GM21367 (cell line): ENCODE measurements around the gene DENND4B.

Experiments used
- ATAC-seq: cut with Tn5 transposase; IDR thresholded peaks from one replicate; pipeline ENCODE4 v1.9.1; 2021; ENCODE audit not compliant: unreplicated experiment

Gene DENND4B

DNA sequence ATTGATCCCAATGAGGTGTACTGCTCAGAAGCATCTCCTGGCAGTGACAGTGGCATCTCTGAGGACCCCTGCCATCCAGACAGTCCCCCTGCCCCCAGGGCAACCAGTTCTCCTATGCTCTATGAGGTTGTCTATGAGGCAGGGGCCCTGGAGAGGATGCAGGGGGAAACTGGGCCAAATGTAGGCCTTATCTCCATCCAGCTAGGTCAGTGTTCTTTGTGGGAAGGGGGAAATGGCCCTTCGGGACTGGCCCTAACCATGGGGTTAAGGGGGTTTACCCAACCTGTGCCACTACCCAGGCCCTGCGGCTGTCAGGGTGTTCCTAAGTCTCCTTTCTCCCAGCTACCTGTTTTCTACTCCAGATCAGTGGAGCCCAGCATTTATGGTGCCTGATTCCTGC lies 22.5 kb upstream of the DENND4B start:
- ATAC-seq: no peak

DNA sequence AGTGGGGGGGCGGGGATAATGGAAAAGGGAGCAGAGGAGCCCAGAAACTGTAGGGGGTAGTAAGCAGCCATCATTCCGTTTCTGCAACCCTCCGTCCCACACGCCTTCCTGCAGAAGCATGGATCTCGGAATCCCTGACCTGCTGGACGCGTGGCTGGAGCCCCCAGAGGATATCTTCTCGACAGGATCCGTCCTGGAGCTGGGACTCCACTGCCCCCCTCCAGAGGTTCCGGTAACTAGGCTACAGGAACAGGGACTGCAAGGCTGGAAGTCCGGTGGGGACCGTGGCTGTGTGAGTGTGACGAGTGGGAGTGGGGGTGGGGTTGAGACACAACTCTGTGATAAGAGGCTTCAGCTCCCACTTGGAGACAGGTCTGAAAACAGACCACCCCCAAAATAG lies 21.9 kb upstream of the DENND4B start:
- ATAC-seq: no peak

DNA sequence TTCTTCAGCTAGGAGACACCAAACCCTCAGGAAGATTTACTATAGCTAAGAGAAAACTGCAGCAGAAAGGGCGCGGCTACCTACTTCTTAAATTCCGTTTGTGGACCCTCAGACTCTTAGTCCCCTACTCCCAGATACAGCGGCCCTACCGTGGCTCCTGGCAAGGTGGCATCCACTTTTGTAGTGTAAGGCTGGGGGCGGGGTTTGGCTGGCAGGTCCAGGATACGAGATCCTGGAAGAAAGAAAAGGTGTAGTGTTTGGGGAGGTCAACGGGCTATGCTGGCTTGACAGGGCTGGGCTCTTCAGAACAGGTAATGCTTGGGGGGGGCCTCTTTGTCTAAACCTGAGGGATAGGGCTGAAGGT lies 21.5 kb upstream of the DENND4B start:
- no peak for ATAC-seq

DNA sequence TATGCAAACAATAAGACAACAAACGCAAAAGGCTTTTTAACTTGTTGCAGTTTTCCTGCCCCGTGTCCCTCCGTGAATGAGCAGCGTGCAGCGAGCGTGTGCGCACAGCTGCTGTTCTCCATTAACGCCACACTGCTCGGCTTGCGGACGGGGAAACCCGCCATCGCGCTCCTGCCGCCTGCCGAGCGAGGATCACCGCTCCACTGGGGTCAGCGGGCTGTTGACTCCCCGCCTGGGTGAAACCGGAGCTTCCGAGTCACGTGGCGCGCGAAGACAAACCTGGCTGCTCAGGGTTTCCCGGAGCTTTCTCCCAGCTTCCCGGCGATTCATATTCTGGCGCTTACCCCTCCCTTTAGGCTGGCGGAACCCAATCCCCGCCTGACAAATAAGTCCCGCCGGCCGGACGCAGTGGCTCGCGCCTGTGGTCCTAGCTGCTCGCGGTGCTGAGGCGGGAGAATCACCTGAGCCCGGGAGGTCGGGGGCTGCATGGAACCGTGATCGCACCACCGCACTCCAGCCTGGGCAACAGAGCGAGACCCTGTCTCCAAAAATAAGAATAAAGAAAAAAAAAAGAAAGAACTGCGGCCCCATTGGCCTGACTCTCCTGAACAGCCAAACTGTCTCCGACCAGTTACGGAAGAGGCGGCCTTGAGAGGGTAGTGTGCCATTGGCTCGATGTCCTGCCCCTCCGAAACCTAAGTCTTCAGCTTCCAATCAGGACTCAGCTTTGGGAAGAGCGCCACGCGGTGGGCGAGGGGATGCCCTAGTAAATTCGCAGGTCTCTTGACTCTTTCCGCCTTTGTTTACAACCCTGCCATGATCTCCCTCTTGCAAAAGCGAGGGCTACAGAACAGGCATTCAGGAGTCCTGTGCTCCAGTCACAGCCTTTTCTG lies 20.8 kb upstream of the DENND4B start, which contains the start of gene CREB3L4:
TSS of gene CREB3L4 (plus strand) at position 796 of the 893 bp plus-strand sequence. CDS start 624 bp downstream, outside the sequence.
- peak; percentile 45 for ATAC-seq

DNA sequence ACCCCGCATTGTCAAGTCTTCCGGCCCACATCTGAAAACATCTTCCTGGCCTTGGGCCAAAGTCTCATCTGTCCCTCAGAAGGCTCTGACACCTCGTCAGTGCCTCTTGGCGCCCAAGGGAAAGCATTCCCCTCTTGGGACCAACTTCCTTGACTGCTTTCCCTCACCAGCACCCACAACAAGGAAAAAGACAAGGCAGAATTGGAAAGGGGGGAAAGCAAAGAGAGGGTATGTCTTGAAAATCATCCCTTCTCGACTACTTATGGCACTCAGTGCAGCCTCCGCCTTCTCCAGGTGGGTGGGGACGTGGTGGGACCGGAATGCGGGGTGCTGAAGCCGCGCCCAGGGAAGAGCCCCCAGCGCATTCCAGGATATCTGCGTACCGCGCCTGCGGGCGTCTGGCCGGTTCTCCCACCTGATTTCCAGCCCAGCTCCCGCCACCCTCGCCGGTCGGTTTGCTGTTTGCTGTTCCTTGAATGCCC lies 17.4 kb upstream of the DENND4B start:
- ATAC-seq: no peak

DNA sequence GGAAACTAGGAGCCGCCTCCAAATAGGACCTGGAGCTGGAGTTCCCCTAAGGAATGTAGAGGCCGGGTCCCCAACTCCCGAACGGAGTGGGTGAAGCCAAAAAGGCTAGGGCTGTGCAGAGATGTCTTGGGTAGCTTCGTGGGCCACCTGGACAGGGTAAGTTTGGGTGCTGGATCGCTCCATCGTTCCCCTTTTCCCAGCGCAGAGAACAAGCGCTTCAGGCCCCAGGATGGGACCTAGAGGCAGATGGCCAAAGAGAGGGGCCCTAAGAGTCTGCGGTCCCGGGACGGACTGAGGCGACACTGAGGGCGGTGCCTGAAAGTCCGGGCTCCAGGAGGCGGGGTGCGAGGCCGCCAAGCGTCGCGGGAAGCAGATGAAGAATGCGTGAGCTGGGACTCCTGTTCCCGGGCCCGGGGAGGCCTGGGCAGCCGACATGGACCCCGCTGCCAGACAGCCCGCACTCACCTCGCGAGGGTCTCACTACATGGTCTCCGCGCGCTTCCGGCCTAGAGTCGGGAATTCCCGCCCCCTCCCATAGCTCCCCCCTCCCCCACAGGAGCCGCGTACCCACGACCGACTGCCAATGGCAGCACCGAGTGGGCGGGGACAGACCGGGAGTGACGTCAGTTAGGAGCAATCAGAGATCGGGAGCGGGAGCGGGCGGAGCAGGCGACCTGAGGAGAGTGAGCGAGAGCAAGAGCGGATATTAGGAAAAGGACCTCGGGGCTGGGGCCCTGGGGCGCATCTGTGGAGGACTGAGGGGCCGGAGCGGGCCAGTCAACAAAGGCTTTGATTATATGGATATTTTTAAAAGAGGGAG lies 16.7 kb upstream of the DENND4B start, which contains the start of gene SLC39A1:
TSS of gene SLC39A1 (minus strand) at position 508 of the 820 bp plus-strand sequence. CDS start 822 bp downstream, outside the sequence.
- peak; percentile 30 for ATAC-seq

GRCh38 chr1:153962088-153963029 lies 15.8 kb upstream of the DENND4B start:
- ATAC-seq: no peak

DNA sequence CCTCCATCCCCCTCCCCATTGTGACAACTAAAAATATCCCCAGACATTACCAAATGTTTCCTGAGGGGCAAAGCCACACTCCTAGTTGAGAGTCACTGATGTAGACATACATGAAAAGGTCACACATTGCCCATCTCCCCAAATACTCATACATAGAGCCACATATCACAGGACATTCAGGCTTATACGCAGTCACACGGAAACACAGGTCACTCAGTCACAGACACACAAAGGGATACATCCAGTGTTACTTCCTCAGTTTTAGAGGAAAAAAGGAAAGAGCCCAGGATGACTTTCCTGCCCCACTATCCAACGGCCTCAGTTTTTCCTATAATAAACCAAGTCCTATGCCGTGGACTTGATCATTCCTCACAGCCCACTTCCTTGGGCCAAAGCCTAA lies 14.9 kb upstream of the DENND4B start:
- ATAC-seq: no peak

- no peak for ATAC-seq
Measured at GRCh38 chr1:153960206-153960605, 13.7 kb upstream of the DENND4B start.

- ATAC-seq: no peak
Measured at GRCh38 chr1:153959454-153959853, 12.9 kb upstream of the DENND4B start.

DNA sequence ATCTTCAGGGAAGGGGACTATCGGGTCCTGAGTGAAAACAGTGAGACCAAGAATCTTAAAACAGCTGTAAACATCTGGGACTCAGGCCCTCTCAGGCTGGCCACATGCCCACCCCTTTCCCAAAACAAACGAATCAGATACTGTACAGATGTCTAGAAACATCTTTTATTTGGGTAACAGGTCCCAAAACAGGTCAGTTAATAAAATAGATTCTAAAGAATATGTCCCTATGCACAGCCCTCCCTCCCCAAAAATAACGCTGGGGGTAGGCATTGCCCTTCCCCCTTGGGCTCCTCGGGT lies 12.4 kb upstream of the DENND4B start:
- ATAC-seq: no peak

DNA sequence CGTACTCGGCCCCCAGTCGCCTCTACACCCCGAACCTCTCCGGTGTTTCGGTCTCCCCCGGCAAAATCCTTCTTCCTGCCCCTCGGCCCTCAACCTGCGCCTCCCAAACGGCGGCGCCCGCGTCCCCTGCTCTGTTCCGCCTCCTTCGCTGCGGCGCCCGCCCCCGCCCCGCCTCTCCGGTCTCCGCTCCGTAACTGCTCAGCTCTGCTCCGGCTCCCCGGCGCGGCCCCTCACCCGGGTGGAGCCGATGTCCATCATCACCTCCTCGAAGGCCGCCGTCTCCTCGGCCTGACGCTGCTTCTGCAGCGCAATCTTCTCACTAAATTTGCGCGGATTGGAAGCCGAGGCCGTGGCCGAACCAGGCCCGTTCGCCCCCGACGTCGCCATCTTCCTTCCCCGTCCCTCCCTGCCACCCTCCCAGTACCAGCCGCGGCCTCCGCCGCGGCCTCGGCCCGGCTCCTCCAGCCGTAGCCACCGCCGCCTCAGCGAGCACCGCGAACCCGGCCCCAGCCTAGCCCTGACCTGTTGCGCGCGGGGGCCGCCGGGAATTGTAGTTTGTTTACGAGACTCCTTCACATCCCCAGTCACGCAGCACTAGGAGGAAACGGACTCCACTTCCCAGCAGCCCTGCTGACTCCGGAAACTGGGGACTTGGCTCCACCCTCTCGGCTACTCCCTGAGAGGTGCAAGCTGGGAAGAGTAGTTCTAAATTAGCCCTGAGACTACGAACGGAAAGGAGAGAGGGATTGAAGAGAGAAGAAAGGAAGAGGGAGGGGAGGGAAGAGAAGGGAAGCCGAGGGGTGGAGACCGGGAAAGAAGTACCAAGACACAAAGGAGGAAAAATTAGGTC lies 11.8 kb upstream of the DENND4B start, which contains the start of gene CRTC2:
TSS of gene CRTC2 (minus strand) at position 502 of the 850 bp plus-strand sequence. CDS start at position 387, 115 bp downstream.
- peak; percentile 64 for ATAC-seq

DNA sequence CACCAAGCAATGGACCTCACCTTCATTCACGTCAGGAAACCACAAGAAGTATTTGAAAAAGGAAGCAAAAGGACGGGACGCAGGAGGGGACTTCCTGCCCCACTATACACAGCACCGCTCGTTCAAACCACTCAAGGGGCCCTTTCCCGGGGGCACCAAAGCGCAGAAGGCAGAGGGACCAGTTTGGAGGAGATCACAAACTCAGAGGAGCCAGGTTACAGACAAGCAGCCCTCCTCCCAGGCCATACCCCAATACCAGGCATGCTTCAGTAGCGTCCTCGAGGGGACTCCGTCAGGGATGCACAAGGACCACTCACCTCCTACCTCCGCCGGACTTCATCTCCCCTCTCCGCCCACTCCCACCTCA lies 11.2 kb upstream of the DENND4B start:
- ATAC-seq: no peak

- ATAC-seq: no peak
Measured at GRCh38 chr1:153956997-153957715, 10.6 kb upstream of the DENND4B start.

GRCh38 chr1:153954826-153955225 lies 8.3 kb upstream of the DENND4B start:
- ATAC-seq: no peak

DNA sequence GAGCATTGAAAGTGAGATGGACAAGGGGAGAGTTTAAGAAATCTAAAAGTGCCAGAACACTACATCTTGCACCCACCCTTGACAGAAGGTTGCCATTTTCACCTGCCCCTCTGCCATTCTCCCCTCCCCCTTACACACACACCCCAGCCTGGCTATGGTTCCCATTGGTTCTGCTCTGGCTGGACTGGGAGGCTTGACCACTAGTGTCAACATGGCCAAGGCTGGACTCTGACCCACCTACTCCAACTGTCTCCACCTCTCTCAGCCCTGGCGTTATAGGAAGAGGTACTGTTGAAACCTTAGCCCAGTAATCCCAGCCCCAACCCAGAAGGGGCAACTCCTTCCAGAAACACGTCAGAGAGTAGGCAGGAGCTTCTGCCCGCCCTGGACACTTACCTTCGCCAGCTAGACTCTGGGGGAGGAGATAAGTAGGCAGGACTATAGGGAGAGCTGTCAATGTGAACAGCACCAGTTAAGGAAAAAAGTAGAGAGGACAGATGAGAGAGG lies 7.4 kb upstream of the DENND4B start:
- no peak for ATAC-seq

DNA sequence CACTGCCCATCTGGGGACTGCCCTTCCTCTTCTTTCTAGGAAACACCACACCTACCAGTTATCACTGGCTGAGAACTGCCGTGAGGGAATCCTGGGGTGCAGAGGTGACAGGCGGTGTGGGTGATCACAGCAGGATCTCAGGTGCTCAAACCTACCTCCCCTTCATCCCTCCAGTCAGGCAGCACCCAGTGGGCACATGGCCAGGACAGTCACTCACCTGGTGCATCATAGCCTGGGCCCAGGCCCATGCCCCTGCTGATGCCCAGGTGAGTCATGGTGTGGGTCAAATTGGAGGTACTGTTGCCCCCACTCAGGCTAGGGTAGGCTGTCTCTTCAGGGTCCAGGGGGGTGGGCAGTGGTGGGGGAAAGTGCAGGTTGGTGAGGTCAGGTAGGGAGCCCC lies 5.3 kb upstream of the DENND4B start:
- no peak for ATAC-seq

GRCh38 chr1:153951183-153951582 lies 4.7 kb upstream of the DENND4B start:
- ATAC-seq: no peak
